Brain pericyte (primary cell): ENCODE data around the gene BCL11B.

Source experiments
- DNase-seq: peaks from one replicate; pipeline ENCODE4 v3.0.0-alpha.2; 2012; ENCODE audit warnings: low read depth, low spot score

The BCL11B gene

DNA sequence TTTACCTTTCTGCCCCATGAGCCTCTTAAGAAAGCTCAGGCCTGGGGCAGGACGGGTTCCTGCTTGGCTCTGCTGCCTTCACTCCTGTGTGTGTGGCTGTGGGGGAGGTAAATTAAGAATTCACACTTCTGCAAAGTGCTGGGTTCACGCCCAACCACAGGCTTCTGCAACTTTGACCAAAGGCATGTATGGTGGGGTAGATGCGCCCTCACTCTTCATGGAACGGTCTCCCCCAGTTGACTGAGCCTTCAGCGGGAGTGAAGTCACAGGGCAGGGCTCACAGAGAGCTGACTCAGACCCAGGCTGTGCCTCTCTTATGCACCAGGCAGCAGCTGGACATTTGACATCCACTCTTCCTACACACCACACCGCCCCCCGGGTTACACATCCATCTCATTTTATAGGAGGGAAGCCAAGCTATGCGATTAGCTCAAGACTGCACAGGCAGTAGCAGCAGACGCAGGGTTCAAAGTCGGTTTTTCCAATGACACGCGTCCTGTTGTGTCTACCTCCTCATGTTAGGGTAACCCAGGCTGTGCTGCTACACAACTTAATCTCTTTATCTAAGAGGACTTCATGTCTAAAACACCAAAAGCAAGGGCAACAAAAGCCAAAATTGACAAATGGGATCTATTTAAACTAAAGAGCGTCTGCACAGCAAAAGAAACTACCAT lies 15.4 kb upstream of the BCL11B start:
- DNase-seq: no peak

DNA sequence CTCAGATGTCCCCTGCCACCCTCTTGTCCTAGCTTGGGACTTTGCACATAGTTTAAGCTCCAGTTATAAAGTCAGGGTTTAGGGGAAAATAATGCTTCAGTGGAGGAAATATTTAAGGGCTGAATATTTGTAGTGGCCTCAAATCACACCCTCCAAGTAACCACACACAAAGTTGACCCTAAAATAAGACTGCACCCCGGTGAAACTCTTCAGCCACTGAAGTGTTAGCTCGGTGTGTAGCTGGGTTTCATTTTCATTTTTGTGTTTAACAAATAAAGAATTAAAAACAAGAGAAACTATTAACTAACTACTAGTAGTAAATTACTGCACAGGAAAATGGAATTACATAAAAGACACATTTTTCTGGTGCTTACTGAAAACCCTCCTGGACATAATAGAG lies 14.8 kb upstream of the BCL11B start:
- DNase-seq: no peak

DNA sequence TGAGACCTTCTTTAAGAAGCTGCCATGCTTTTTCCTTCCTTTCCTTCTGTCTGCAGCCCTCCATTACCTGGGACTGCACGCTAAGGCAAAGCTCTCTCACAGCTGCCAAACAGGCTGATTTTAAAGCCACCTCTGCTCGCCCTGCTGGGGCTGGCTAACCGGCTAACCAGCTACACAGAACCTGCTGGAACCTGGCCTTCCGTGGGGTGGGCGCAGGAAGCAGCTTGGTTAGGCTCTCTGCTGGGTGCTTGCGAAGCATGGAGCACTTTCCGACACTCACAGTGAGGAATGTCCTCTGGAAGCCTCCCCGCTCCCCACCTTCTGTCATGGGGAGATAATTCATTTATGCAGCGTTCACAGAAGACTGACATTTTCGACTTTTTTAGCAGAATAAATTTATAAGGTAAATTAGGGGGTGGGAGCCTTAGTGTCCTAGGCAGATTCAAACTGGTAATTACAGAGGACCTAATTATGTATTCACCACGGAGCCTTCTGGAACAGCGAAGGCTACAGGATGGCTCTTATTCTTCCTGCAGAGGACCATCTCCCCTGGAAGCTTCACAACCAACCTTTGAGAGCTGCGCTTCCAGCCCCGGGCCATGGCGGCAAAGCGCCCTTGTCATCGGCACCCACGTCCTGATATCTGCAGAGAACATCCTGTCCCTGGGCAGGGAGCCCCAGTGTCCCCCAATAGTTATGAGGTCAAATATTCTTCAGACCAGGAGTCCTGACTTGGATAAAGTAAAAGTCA lies 12.4 kb upstream of the BCL11B start:
- DNase-seq: no peak

DNA sequence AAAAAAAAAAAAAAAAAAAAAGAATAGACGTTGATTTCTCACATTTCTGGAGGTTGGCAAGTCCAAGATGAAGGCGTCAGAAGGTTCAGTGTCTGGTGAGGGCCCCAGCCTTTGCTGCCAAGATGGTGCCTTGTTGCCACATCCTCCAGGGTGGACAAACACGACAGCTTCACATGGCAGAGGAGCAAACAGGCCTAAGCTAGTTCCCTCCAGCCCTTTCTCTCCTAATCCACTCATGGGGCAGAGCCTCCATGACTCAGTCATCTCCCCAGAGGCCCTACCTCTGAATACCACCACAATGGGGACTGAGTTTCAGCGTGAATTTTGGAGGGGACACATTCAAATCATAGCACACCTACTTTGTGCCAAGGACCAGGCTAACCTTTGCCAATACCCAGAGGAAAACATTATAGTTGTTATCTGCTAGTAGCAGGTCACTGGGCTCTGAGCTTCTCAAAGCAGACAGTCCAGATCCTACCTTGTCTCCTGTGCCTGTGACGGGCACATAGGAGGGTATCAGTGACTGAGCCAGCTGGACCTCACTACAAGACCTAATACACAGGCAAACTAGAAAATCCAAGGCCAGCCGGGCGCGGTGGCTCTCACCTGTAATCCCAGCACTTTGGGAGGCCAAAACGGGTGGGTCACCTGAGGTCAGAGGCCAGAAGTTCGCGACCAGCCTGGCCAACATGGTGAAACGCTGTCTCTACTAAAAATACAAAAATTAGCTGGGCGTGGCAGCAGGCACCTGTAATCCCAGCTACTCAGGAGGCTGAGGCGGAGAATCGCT lies 10.5 kb upstream of the BCL11B start:
- DNase-seq: no peak

DNA sequence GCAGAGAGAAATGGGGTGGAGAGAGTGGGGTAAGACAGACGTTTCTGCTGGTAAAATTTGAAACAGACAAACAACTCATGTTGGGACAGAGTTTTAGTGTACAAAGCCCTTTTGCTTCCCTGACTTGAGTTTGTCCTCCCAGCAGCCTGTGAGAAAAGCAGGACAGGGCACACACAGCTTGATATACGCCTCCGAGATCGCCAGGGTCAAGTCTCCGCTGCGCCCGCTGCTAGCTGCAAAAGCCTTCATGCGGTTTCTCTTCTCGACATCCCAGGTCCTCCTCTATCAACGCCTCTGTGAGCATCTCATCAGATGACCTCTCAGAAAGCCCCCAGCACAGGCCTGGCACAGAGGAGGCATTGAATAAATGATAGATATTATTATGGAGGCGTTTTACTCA lies 9.4 kb upstream of the BCL11B start:
- DNase-seq: no peak

DNA sequence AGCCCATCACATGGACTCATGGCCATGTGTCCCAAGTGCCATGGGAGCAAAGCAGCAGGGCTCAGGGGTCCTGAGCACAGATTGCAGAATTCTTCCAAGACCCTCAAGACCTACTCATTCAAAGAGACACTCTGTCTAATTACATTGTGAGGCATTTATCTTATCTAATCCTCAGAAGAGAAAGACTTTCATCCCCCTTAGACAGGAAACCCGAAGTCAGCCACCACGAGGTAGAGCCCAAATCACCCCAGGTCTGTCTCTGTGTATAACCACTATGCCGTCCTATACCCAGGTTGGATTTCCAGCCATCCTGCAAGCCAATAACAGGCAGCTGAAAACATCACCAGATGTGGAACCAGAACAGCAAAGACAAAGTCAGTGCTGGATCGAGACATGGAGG lies 8.9 kb upstream of the BCL11B start:
- DNase-seq: no peak

DNA sequence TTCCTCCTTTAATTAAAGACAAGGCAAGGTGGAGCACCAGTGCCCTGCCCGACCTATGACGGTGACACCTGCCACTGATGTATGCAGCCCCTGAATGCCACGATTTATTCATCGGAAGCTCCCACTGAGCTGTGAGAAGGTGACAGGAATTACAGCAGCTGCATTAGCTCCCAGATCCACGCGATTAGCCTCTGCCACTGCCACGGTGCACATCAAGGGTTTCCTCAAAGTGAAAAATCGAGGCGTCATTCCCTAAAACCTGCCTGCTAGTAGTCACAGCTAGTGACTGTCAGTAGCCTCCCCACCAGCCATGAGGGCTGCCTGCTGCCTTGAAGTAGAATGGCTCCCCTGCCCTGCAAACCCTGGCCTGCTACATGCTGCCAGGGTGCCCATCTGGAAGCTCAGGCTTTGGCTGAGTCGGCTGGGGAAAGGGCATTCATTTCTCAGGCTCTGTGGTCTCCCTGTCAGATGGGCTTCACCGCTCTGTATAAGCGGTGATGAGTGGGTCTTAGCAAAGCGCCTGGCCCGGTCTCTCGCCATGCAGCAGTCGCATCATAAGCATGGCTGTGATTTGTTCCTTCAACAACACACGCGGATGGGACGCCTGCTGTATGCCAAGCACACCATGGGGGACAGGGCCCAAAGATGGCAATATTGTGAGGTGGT lies 8.2 kb upstream of the BCL11B start:
- no peak for DNase-seq

DNA sequence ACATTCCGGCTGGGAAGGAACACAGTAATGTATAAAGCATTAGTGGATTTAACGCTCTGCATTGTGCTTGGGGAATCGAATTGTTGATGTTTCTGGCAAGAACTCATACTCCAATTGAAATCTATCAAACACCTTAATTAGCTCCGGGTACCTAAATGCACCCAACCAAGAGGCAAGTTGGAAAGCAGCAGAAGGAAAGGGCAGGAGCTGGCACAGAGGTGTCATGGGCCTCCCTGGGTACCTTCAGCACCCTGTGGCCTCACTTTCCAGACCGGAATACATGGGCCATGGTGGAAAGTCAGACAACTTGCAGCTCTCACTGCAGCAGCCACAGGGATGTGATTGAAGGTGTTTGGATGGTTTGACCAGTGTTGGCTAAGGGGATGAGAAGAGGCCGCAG lies 6.8 kb upstream of the BCL11B start:
- DNase-seq: no peak

DNA sequence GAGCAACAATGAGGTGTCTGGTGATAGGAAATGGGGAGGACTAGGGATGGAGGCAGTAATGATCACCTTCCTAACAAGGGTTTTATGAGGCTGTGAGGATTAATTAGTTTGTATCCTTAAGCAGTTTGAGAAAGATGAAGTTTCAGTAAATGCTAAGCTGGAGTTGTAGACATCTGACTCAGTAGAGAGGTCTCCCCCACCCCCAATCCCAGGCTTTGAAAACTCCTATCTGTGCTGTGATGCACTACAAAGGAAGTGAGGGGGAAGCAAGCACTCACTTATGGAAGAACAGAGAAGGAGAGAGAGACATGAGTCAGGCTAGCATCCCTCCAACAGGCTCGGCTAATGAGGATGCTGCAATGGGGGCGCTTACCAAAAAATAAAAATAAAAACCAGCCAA lies 5.5 kb upstream of the BCL11B start:
- DNase-seq: no peak

DNA sequence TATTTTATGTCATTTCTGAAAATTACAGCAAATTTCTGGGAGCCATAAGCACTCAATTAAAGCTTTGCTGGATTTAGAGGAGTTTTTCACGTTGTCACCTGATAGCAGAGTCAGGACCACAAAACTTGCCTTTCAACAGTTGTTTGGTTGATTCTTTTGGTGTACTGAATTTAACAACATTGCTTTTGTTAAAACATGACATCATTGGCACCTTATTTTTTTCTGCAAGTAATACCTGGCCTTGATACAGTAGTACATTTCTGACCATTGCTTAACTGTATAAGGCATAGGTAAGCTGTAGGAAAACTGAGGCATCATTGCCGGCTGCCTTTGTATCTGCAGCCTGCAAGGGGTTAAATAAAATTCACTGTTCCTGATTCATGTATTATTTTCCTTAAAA lies 4.5 kb upstream of the BCL11B start:
- DNase-seq: no peak

DNA sequence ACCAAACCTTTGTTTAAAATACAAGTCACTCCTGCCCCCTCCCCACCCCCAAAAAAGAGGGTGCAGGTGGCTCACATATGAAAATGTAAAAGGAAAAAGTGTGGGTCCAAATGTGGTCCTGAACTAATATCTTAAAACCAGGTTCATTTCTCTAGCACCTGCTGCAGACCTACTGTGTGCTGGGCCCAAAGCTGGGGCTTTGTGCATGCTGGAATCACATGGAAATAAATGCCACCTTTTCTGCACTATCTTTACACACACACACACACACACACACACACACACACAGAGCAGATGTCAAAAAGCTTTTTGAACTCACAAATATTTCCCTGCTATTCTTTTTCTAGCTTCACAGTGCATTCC lies 3.2 kb upstream of the BCL11B start:
- no peak for DNase-seq

DNA sequence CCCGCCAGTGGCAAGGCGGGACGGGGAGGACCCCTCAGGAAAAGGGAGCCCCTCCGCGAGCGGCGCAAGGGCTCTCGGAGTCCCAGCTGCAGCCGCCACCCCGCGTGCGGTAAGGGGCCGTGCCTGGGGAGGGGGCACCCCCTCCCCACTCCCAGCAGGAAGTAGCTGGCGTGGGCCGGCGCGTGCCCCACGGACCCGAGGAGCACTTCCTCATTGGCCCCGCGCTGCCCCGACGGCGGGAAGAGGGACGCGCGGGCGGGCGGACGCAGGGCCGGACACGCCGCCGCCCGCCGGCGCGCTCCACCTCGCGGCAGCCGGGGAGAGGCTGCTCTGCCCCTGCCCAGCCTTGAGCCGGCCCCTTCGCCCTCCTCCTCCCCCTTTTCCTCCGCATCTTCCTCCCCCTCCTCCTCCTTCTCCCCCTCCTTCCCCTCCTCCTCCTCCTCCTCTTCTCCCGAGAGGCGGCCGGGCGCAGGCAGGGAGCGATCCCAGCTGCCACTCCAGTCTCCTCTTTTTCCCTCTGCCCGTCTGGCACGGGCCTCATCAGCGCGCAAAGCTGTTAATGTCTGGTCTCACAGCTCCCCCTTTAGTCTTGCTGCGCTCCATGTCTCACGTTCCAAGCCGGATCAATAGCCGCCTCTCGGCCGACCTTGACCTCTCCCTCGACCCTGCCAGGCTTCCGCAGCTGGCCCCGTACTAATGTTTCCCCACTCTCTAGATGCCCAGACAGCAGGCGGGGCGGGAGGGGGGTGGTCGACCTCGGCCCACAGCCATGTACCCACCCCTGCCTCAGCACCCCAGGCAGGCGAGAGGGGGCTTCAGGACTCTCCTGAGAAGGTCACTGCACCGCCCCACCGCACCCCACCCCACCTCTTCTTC lies 2.6 kb upstream of the BCL11B start:
- no peak for DNase-seq

DNA sequence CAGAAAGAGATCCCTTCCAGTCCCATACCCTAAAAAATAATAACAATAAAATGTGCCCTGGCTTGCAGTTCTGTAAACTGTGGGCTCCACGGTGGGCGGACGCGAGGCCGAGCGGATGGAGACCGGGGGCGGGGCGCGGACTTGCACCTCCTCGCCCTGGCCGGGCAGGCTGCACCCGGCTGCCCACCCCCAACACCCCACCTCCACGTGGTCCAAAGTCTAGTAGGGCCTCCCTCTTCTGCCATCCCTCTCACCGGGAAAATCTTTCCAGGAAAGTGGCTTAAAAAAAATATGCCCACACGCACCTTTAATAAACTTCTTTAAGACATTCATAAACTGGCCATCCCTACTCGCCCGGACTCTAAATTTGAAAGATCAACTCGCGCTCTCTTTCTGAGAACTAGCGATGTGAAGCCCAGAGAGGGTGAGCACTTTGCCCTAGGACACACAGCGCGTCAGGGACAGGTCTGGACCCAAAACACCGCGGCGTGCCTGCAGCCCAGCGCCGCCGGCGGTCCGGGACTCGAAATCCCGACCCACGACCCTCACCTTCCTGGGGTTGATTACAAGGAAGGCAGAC lies 1.9 kb upstream of the BCL11B start:
- no peak for DNase-seq

DNA sequence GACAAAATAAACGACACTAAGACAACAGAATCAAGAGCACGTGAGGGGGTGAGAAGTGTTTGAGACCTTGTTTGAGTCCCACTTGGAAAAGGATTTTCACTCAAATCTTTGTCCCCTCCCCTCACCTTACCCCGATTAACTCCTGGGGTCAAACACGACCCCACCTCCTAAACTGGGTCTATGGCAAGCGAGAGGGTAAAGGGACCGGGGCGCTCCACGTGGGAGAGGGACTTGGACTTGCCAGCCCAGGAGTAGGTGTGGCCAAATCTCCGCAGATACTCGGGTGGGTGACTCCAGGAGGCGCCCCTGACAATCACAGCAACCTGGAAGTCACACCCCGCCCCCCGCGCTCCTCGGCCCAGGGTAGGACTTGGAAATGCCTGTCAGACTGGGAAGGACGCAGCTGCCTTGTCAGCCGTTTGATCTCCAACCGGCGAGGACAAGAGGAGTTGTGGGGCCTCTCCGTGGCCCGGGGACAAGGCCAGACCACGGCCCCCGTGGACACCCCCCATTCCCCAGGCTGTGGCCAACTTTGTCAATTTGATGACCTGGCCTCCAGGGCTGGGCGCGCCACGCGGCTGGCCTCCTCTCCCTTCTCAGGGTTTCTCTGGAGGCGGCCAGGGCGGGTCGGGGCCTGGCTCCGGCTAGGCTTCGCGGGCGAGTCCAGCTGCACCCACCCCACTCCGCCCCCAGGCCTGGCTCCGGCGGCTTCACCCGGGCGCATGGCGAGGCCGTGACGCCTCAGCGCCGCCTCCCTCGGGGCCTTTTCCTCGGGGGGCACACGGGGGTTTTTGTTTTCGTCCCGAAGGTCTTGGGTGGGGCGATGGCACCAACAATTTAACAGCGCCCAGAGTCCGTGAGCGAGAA lies 1.1 kb upstream of the BCL11B start:
- no peak for DNase-seq

DNA sequence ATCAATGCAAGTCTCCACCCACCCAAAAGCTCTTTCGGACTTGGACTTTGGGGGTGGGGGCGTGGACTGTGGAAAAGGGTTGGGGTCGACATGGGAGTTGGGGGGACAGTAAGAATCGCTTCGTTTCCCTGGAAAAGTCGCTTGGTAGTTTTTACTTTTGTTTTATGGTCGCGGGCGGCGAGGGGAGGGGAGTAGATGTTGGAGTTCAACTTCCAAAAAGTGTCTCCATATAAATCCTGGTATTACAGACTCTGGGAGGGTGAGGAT lies 568 bp upstream of the BCL11B start:
- no peak for DNase-seq

DNA sequence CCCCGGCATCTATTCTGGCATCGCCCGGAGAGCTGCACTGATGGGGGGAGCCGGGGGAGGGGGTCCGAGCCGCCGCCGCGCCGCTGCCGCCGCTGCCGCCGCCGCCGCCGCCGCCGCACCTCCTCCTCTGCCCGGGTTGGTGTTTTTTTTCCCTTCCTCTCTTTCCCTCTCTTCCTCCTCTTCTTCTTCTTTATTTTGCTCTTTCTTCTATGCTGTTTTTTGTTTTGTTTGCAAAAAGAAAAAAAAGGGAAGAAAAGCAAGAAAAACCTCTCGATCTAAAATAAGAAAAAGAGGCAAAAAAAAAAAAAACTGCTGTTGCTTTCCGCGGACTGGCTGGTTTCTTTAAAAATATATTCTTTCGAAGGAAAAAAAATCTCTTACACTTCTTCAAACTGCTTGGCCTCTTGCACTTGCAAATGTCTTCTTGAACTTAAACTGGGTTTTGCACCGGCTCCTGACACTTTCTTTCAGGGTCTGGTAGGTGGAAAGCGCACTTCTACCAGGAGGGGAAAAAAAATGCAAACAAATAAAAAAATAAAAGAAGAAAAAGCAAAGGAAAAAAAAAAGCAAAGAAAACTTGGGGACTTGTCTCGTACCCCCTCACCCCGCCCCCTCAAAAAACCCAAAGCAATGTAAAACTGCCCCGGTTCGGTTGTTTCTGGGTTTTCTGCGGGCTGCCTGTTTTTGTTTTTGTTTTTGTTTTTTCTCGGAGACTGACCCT lies 616 bp downstream of the BCL11B start:
- no peak for DNase-seq

DNA sequence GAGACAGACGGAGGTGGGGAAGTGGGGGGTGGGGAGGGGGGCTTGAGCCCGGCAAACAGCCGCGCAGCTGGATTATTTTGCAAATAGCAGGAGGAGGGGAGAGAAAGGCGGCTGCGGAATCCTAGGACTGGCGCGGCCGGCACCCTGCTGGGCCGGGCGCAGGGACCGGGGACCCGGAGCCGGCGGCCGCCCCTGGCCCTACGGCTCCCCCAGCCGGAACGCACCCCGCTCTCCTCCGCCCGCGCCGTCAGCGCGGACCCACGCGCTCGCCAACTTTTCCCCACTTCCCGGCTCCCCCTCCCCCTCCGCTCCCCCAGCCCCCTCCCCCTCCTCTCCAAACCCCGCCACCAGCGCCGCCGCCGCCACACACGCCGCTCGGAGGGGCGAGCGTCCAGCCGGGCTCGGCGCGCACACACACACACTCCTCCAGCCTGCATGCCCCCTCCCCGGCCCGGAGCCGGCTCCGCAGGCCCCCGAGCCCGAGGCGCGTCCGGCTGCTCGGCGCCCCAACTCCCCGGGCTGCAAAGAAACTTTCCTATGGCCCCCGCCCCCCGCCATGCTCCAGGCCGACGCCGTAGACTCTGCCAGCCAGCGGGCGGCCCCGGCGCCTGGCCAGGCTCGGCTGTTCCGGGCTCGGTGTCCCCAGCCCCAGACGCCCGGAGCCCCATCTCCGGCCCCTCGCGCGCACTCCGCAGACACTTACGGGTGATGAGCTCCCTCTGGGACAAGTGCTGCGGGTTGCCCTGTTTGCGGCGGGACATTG lies 1.4 kb downstream of the BCL11B start:
- DNase-seq: no peak

DNA sequence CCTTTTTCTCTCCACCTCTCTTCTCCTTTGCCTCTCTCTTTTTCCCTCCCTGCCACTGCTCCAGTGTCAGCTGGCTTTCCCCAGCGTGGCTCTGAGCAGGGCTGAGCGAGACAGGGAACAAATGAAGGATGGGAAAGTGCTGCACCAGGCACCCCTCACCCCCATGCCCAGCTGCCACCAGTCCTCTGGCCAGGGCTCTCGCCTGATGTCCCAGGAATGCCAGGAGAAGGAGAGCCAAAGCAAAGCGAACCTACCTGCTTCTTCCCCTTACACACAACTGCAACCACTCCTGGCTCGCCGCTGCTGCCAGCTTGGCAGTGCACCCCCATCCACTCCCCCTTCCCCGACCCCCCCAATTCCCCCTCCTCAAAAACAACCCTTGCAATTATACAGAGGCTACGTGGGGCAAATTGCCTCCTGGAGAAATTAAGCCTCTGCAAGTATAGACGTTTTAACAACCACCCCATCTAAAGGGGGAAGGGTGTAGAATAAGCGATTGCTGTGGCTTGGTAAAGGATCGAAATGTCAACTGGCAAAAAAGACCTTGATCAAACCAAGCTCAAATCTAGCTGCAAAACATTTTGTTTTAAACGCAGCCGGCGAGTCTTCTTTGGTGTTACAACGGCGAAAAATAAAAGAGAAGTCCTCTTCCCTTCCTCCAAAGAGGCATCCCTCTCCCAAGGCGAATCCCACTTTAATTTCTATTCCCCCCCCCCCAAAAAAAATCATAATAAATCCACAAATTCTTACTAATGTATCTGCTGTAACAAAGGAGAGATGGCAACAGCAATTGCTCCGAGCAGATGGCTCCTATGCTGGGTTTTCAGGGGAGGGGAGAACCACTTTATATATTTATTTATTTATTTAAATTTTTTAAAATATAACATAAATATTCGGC lies 2.9 kb downstream of the BCL11B start:
- DNase-seq: no peak
